AG10803 (cell line): ENCODE measurements around the gene CASKIN1.
"Not testable (repeated sequence)": the region's sequence is repeated elsewhere in the genome, so short reads cannot be mapped to it uniquely, and the experiment has no call there.

Experiments used
- DNase-seq: peaks from one replicate; pipeline ENCODE4 v3.0.0; 2010; ENCODE audit warnings: low read depth
- H3K4me3 ChIP-seq: 2 replicates; pipeline ENCODE4 v1.5.1; 2011; ENCODE audit warnings: mild to moderate bottlenecking, low read length, control low read depth
- CTCF ChIP-seq: conservative IDR thresholded peaks from 2 replicates; pipeline ENCODE4 v1.5.1; 2011; ENCODE audit warnings: mild to moderate bottlenecking, low read length, control low read depth, inconsistent platforms

Gene CASKIN1

GRCh38 chr16:2204416-2205103 is 8.2 kb upstream of the CASKIN1 start:
- no peak for DNase-seq
- H3K4me3 ChIP-seq, result peak overlapping the region; percentile 90
- TF ChIP-seq CTCF, result no peak

GRCh38 chr16:2203119-2203688 is 6.8 kb upstream of the CASKIN1 start:
- H3K4me3 ChIP-seq, DNase-seq: not testable (repeated sequence)

- no peak for DNase-seq
- no peak for TF ChIP-seq CTCF
- H3K4me3 ChIP-seq, result no peak overlapping the region
Observed at GRCh38 chr16:2200313-2200712, 3.9 kb upstream of the CASKIN1 start.

- no peak for TF ChIP-seq CTCF
- DNase-seq, result no peak
- no peak overlapping the region for H3K4me3 ChIP-seq
Observed at GRCh38 chr16:2199621-2200139, 3.3 kb upstream of the CASKIN1 start.

- no peak for DNase-seq
- TF ChIP-seq CTCF, result no peak
- no peak overlapping the region for H3K4me3 ChIP-seq
Observed at GRCh38 chr16:2199095-2199494, 2.7 kb upstream of the CASKIN1 start.

GRCh38 chr16:2198283-2198682 is 1.9 kb upstream of the CASKIN1 start:
- no peak for DNase-seq
- no peak for TF ChIP-seq CTCF
- no peak overlapping the region for H3K4me3 ChIP-seq

GRCh38 chr16:2197765-2198164 is 1.4 kb upstream of the CASKIN1 start:
- no peak for DNase-seq
- TF ChIP-seq CTCF, result no peak
- no peak overlapping the region for H3K4me3 ChIP-seq
